ENCODE data around the gene TSPAN14.

The TSPAN14 gene

DNA sequence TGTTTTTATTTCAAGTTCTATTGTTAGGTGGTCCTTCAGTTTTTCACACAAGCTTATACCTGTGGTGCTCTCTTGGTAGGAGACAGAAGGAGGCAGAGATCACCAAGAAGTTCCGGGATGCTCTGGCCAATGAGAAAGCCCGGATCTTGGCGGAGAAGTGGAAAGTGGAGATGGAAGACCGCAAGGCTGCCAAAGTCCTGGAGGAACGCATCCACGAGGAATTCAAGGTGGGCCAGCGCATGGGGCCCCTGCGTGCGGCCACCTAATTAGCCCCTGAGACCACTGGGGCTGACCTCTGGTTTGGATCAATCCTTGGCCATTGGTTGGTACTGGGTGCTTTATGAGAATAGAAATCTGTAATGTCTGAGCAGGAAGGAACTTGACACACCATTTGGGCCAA, 117.2 kb downstream of the TSPAN14 start:
- TF ChIP-seq POLR2A (IDR thresholded peaks at IDR 0.05; ENCODE audit: extremely low read depth, insufficient read length) (no peak), MAX (IDR thresholded peaks at IDR 0.05; ENCODE audit: low read depth, low read length) (no peak), CTCF (IDR thresholded peaks at IDR 0.05; ENCODE audit: low read depth, low read length) (no peak), MYC (IDR thresholded peaks at IDR 0.05; ENCODE audit: low read depth, low read length) (no peak)
- no peak for DNase-seq (ENCODE audit: low read depth)
- H3K4me3 ChIP-seq (ENCODE audit: low read depth, low read length) = no peak overlapping the region

DNA sequence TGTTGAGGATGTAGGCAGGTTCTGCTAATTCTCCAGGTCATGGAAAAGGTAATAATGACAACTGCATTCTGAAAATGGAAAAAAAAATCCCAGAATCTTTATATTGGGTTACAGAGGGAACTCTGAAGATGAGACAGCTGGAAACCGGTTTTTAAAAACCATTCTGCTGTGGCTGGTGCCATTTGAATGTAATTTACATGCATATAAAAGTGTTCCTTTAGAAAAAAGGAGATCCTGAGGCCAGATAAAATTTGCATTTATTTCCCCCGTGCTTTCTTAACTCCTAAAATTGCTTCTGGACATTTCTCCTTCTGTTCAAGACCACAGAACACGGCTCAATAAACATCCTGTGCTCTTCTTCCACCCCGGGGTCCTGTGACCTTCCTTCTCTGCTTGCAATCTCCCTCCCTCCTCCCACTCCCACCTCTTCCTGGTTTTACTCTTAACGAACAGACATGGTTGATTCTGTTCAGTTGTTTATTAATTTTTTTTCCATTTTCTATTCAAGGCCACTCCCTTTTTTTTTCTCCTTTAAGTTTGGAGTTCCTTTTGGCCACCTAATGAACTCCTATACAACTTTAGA, 125.2 kb downstream of the TSPAN14 start:
- TF ChIP-seq MAX (IDR thresholded peaks at IDR 0.05; ENCODE audit: low read depth, low read length) (peak; percentile 9; the same call in 1 of the 2 replicates), CTCF (IDR thresholded peaks at IDR 0.05; ENCODE audit: low read depth, low read length) (no peak), POLR2A (IDR thresholded peaks at IDR 0.05; ENCODE audit: extremely low read depth, insufficient read length) (no peak), MYC (IDR thresholded peaks at IDR 0.05; ENCODE audit: low read depth, low read length) (no peak)
- H3K4me3 ChIP-seq (ENCODE audit: low read depth, low read length) = no peak overlapping the region
- DNase-seq (ENCODE audit: low read depth) = peak; percentile 71

- peak; percentile 60 for DNase-seq (ENCODE audit: low read depth)
- TF ChIP-seq POLR2A (IDR thresholded peaks at IDR 0.05; ENCODE audit: extremely low read depth, insufficient read length) (no peak), MYC (IDR thresholded peaks at IDR 0.05; ENCODE audit: low read depth, low read length) (no peak), MAX (IDR thresholded peaks at IDR 0.05; ENCODE audit: low read depth, low read length) (no peak), CTCF (IDR thresholded peaks at IDR 0.05; ENCODE audit: low read depth, low read length) (no peak)
- H3K4me3 ChIP-seq (ENCODE audit: low read depth, low read length) = no peak overlapping the region
These were observed 125.9 kb downstream of the TSPAN14 start for GRCh38 chr10:80579849-80580637.

- no peak overlapping the region for H3K4me3 ChIP-seq (ENCODE audit: low read depth, low read length)
- DNase-seq (ENCODE audit: low read depth) = peak; percentile 60
- TF ChIP-seq CTCF (IDR thresholded peaks at IDR 0.05; ENCODE audit: low read depth, low read length) = no peak
- no peak for TF ChIP-seq POLR2A (IDR thresholded peaks at IDR 0.05; ENCODE audit: extremely low read depth, insufficient read length)
- TF ChIP-seq MYC (IDR thresholded peaks at IDR 0.05; ENCODE audit: low read depth, low read length) = 0 out of 2 replicates have a peak, but pooled peaks have one; percentile 11
- TF ChIP-seq MAX (IDR thresholded peaks at IDR 0.05; ENCODE audit: low read depth, low read length) = 0 out of 2 replicates have a peak, but pooled peaks have one; percentile 16
These were observed 126.7 kb downstream of the TSPAN14 start for GRCh38 chr10:80580638-80581468.

DNA sequence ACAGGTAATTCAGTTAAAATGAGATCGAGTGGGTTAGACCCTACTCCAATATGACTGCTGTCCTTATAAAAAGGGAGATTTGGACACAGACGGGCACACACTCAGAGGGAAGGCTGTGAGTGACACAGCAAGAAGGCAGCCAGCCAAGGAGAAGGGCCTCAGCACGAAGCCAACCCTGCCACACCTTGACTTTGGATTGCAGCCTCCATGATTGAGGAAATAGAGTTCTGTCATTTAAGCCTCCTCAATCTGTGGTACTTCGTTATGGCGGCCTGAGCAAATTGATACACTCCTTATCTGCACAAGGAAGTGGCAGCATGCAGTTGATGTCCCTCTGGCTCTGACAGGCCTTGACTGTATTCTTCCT, 127.3 kb downstream of the TSPAN14 start:
- TF ChIP-seq MYC (IDR thresholded peaks at IDR 0.05; ENCODE audit: low read depth, low read length) (no peak), POLR2A (IDR thresholded peaks at IDR 0.05; ENCODE audit: extremely low read depth, insufficient read length) (no peak), CTCF (IDR thresholded peaks at IDR 0.05; ENCODE audit: low read depth, low read length) (no peak), MAX (IDR thresholded peaks at IDR 0.05; ENCODE audit: low read depth, low read length) (no peak)
- DNase-seq (ENCODE audit: low read depth) = no peak

More for the DNA sequence above, 127.3 kb downstream of the TSPAN14 start:
- no peak overlapping the region for H3K4me3 ChIP-seq (ENCODE audit: low read depth, low read length)

All from NB4 (cell line).